NCI-H748 treated with DMSO at 0.1 percent for 48 hours (cell line): ENCODE measurements around the gene UBE2U.
"Not testable (repeated sequence)": the region's sequence is repeated elsewhere in the genome, so short reads cannot be mapped to it uniquely, and the experiment has no call there.

Experiments used
- DNase-seq: peaks from one replicate; lab custom pipeline; 2025; lab: John Stamatoyannopoulos, UW

UBE2U gene

DNA sequence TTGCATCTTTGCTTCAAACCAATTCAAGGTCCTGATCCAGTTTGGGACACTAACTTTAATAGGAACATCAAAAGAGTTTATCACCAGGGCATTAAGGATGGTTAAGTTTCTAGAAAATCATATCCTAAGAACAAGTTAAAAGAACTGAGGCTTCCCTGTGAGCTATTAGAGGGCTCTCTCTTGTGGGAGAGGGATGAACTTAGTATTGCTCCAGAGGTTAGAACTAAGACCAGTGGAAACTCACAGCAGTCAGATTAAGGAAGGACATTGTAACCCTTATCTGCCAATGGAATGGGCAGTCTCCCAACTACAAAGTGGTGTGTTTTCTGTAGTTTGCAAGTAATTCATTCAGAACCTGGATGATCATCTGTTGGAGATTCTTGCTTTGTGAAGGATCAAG is 36.8 kb downstream of the UBE2U start:
- DNase-seq = no peak

DNA sequence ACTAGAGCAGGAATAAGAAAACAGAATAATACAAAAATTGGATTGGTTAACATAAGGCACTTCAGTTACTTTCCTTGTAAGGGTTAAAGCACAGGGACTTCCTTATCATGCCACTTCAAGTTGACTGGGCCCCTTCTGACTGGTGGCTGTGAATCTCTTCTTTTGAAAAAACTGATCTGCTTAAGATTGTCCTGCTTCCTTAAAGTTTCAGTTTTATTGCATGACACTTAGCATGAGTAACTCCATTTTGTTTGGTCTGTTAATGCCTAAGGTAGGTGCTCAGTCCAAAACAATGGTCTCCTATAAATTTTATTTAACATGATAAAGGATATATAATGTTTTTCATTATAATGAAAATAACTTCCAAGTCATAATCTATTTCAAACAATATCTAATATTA is 37.6 kb downstream of the UBE2U start:
- DNase-seq = no peak

DNA sequence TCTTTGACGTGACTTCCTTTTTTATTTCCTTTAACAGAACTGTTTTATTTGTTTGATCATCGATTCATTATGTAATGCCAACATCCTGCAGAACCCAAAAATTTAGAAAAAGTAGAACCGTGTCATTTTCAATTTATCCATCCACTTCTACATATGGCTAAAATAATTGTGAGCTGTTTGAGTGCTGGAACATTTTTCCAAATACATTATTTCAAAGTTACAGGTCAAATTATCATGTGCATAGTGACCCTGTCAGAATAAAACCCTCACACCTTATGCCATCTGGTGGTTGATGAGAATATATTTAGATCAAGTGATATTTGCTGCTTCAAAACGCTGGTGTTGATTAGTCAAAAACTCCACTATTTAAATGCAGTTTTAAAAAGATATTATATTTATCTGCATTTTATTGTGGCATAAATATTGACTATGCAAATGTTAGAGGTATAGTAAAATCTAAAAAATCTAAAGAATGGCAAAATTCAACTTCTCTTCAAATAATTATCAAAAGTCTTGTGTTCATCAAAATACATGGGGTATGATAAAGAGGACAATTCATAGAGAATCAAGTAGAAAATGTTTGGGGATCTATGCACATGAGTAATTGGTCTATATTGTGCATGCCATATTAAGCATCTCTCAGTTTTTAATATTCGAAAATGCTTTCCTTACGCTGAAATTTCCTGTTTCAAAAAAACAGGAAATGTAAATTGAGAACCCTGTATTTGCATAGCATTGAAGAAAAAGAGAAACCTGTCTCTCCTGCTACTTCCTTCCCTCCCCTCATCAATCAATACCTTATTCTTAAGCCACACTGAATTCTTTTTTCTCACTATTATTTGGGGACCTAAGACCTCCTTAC is 39.7 kb downstream of the UBE2U start:
- DNase-seq = peak; percentile 25

DNA sequence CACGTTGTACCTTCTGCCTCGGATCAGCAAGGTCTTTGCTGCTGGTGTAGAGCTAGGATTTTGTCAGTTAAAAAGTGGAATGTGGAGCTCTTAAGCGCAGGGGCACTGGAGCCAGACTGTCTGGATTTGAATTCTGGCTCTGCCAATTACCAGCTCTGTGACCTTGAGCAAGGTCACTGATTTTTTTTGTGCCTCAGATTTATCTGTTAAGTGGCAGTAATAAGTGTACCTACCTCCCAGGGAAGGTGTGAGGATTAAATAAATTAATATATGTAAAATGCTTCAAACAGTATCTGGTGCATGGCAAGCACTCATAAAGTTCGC is 40.3 kb downstream of the UBE2U start:
- DNase-seq = no peak

DNA sequence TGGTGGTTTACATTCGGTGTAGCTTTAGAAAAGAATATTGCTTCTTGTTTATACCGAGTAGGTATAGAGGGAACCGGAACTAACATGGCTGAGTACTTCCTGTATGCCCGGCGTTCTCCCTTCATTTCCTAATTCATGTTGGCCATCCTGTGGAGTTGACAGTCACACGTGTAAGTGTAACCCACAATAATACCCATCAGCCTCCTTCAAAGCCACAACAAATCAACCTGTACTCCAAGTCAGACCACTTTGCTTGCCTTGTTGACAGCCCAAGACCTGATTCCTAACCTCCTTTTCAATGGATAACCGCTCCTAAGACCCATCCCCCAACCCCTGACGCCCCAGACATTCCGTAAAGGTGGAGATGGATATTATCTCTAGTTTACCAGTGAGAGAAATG is 42.1 kb downstream of the UBE2U start:
- no peak for DNase-seq

DNA sequence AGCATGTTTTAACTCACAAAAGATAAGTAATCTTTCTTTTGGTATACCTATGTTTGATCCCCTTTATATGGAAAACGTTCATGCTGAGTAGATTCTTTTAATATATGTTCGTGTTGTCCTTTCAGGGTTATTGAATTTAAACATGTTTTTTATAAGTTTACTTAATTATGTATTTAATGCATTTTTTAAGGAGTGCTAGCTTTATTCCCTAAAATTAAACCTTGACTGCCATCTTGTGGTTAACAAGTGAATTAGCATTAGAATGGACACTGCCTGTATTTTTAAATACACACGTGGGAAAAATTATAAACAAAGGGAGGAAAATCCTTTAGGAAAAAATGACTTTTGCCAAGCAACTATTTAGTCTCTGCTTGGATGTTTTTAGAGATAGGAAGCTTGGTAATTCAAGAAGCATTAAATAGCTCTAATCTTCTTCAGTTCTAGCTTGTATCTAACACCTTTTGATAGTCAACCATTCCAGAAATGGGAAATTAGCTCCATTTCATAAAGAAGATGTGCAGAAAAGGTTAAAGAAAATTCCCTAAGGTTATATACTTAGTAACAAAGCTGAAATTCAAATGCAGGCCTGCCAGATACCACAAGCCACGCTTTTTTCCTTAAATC is 43.0 kb downstream of the UBE2U start:
- DNase-seq = peak; percentile 41

GRCh38 chr1:64248065-64248464 is 44.6 kb downstream of the UBE2U start:
- no peak for DNase-seq

DNA sequence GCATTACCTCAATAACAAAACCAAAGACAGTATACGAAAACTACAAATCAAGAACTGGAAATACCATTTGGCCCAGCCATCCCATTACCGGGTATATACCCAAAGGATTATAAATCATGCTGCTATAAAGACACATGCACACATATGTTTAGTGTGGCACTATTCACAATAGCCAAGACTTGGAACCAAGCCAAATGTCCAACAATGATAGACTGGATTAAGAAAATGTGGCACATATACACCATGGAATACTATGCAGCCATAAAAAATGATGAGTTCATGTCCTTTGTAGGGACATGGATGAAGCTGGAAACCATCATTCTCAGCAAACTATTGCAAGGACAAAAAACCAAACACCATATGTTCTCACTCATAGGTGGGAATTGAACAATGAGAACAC is 47.0 kb downstream of the UBE2U start:
- not testable (repeated sequence) for DNase-seq

DNA sequence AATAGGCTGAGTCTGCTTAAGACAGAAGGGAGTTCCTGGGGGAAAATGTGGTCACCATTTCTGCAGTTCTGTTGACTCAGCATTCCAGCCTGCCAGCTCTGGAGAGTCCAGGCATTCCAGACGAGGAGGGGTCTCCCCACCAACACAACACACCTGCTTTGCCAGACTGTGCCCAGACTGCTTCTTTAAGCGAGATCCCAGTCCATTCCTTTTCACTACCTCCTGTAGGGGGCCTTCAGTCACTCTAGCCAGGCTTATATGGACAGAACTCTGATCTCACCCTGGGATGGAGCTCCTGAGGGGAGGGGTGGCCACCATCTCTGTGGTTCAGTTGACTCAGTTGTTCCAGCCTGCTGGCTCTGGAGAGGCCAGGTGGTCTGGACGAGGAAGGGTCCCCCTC is 48.5 kb downstream of the UBE2U start:
- DNase-seq = no peak

- DNase-seq = not testable (repeated sequence)
These were observed 53.8 kb downstream of the UBE2U start for GRCh38 chr1:64257233-64257632.

DNA sequence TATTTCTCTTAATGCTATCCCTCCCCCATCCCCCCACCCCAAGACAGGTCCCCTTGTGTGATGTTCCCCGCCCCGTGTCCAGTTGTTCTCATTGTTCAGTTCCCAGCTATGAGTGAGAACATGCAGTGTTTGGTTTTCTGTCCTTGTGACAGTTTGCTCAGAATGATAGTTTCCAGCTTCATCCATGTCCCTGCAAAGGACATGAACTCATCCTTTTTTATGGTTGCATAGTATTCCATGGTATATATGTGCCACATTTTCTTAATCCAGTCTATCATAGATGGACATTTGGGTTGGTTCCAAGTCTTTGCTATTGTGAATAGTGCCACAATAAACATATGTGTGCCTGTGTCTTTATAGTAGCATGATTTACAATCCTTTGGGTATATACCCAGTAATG is 55.0 kb downstream of the UBE2U start:
- not testable (repeated sequence) for DNase-seq

GRCh38 chr1:64263335-64263734 is 59.9 kb downstream of the UBE2U start:
- DNase-seq = no peak

GRCh38 chr1:64263856-64264255 is 60.4 kb downstream of the UBE2U start:
- no peak for DNase-seq

DNA sequence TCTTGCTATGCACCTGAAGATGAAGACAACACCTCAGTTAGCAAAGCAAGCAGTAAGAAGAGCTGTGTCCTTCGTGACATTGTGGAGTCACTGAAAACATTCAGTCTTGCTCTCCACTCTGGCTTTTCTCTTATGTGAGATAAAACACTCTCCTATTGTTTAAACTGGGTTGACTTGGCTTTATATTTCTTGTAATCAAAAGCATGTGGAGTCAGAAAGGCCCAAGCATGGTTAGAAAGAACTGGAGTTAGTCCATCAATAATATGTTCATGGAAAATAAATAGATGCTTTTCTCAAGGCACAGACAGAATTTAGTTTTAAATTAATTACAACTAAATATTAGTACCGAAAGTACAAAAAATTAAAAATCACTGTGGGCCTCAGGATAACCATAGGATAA is 61.7 kb downstream of the UBE2U start:
- no peak for DNase-seq

DNA sequence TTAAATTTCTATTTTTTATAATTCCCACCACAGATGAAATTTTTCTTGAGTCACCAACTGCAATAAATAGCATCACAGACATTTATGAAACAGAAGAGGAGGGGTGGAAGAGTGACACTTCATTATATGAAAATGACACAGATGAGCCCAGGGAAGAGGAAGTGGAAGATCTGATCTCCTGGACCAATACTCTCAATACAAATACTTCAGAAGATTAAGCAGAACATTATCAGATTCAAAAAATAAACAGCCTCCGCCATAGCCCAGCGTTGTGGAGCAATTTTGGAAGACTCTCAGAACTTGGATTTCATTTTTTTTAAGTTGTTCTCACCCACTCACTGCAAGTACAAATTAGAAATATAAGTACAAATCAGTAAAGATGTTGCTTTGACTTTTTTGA is 63.6 kb downstream of the UBE2U start:
- no peak for DNase-seq

GRCh38 chr1:64268653-64269557 is 65.5 kb downstream of the UBE2U start:
- DNase-seq = peak; percentile 52

DNA sequence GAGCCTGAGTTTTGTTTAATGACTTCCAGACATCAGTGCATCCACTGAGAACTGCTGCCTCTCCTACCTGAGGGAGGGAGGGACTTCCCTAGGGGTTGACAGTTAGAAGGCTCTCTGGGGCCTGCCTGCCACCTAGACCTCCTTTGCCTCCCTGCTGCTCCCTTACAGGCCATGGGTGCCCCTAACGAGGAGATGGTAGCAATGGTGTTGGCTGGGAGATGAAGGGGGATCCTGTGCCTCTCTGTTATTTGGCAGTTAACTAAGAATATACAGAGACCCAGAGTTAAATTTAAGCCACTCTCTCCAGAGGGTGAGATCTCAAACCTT is 66.1 kb downstream of the UBE2U start:
- no peak for DNase-seq

DNA sequence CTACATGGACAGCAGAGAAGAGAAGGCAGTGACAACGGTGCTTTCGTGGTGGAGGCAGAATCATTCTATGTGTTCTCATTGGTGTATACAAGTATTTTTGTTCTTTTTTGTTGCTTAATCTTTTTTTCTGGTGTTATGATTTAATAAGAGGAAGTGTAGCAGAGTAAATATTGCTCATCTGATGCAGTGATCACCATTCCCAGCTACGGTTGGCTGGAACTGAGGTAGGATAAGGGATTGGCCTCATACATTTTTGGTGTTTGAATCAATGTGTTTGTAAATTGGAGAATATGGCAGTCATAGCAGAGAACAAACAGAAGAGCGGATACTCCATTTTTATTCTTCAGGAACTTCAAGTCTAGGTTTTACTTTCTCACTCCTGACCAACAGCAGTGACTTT is 76.6 kb downstream of the UBE2U start:
- no peak for DNase-seq

- peak; percentile 73 for DNase-seq
These were observed 78.9 kb downstream of the UBE2U start for GRCh38 chr1:64282351-64282750.

GRCh38 chr1:64287071-64287470 is 83.6 kb downstream of the UBE2U start:
- no peak for DNase-seq

GRCh38 chr1:64290420-64290819 is 87.0 kb downstream of the UBE2U start:
- no peak for DNase-seq

DNA sequence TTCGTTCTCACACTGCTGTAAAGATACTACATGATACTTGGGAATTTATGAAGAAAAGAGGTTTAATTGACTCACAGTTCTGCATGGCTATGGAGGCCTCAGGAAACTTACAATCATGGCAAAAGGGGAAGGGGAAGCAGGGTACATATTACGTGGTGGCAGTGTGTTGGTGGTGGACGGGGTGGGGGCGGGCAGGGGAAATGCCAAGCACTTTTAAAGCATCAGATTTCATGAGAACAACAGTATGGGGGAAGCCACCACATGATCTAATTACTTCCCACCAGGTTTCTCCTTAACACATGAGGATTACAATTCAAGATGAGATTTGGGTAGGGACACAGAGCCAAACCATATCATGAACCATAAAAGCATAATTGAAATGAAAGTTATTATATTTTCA is 88.5 kb downstream of the UBE2U start:
- no peak for DNase-seq

- no peak for DNase-seq
These were observed 89.0 kb downstream of the UBE2U start for GRCh38 chr1:64292399-64292798.
